RWPE2 (cell line): ENCODE measurements around the gene TRAF5.

Source experiments
- ATAC-seq: fragments of 200-7000 bp; cut with Tn5 transposase; 3 replicates; pipeline ENCODE4 v1.9.1; 2021; ENCODE audit warnings: low read depth
- DNase-seq: peaks from one replicate; pipeline ENCODE4 v3.0.0-alpha.2; 2020; ENCODE audit warnings: low spot score
- H3K27ac ChIP-seq: fragments of 450-650 bp; 2 replicates; pipeline ENCODE4 v1.5.1; 2017; ENCODE audit warnings: mild to moderate bottlenecking; ENCODE audit not compliant: poor library complexity, severe bottlenecking
- H3K27me3 ChIP-seq: fragments of 250-450 bp; sonication (Bioruptor Pico); 2 replicates; pipeline ENCODE4 v1.5.1; 2021; ENCODE audit warnings: mild to moderate bottlenecking, moderate library complexity; ENCODE audit not compliant: insufficient read depth, poor library complexity, severe bottlenecking
- H3K36me3 ChIP-seq: fragments of 250-450 bp; sonication (Bioruptor Pico); 2 replicates; pipeline ENCODE4 v1.5.1; 2020; ENCODE audit warnings: low read depth, mild to moderate bottlenecking, moderate library complexity
- H3K4me1 ChIP-seq: fragments of 250-450 bp; sonication (Bioruptor Pico); 2 replicates; pipeline ENCODE4 v1.5.1; 2021; ENCODE audit warnings: mild to moderate bottlenecking, moderate library complexity; ENCODE audit not compliant: insufficient read depth, poor library complexity, severe bottlenecking
- H3K4me3 ChIP-seq: fragments of 250-450 bp; sonication (Bioruptor Pico); 2 replicates; pipeline ENCODE4 v1.5.1; 2021; ENCODE audit warnings: mild to moderate bottlenecking, moderate library complexity; ENCODE audit not compliant: severe bottlenecking
- H3K9me3 ChIP-seq: fragments of 250-450 bp; sonication (Bioruptor Pico); 2 replicates; pipeline ENCODE4 v1.5.1; 2021; ENCODE audit warnings: mild to moderate bottlenecking, moderate library complexity; ENCODE audit not compliant: severe bottlenecking
- CTCF ChIP-seq: fragments of 450-650 bp; IDR thresholded peaks from one replicate; pipeline ENCODE4 v1.5.1; 2017; ENCODE audit warnings: mild to moderate bottlenecking, moderate library complexity; ENCODE audit not compliant: poor library complexity, severe bottlenecking

TRAF5 gene

GRCh38 chr1:211282023-211282373 is 44.6 kb upstream of the TRAF5 start:
- Histone ChIP-seq H3K27me3 (no peaks in the 10 kb centered on the region), H3K27ac (no peak overlapping the region), H3K36me3 (peaks cover 19% of the 10 kb centered on the region), H3K4me3 (no peak overlapping the region), H3K4me1 (no peaks in the 10 kb centered on the region), H3K9me3 (no peaks in the 10 kb centered on the region)
- no peak for ATAC-seq
- no peak for TF ChIP-seq CTCF
- no peak for DNase-seq

GRCh38 chr1:211285196-211285595 is 41.4 kb upstream of the TRAF5 start:
- Histone ChIP-seq H3K27ac (no peak overlapping the region), H3K4me1 (no peaks in the 10 kb centered on the region), H3K36me3 (peaks cover 16% of the 10 kb centered on the region), H3K27me3 (no peaks in the 10 kb centered on the region), H3K4me3 (no peak overlapping the region), H3K9me3 (no peaks in the 10 kb centered on the region)
- TF ChIP-seq CTCF = no peak
- ATAC-seq (no peak), DNase-seq (no peak)

- DNase-seq = no peak
- TF ChIP-seq CTCF = no peak
- Histone ChIP-seq H3K27me3 (no peaks in the 10 kb centered on the region), H3K4me1 (no peaks in the 10 kb centered on the region), H3K36me3 (peaks cover 22% of the 10 kb centered on the region), H3K27ac (no peak overlapping the region), H3K9me3 (no peaks in the 10 kb centered on the region), H3K4me3 (no peak overlapping the region)
- no peak for ATAC-seq
Measured at GRCh38 chr1:211287218-211287617, 39.4 kb upstream of the TRAF5 start.

- no peak for ATAC-seq
- no peaks in the 10 kb centered on the region for H3K9me3 ChIP-seq
Measured at GRCh38 chr1:211292411-211292810, 34.2 kb upstream of the TRAF5 start.

GRCh38 chr1:211296396-211296795 is 30.2 kb upstream of the TRAF5 start:
- ATAC-seq (no peak), DNase-seq (no peak)
- Histone ChIP-seq H3K4me1 (no peaks in the 10 kb centered on the region), H3K27ac (no peak overlapping the region), H3K4me3 (no peak overlapping the region), H3K27me3 (no peaks in the 10 kb centered on the region), H3K9me3 (no peaks in the 10 kb centered on the region), H3K36me3 (peaks cover 38% of the 10 kb centered on the region)
- no peak for TF ChIP-seq CTCF

More at GRCh38 chr1:211292411-211292810, 34.2 kb upstream of the TRAF5 start:
- no peak for TF ChIP-seq CTCF
- DNase-seq = no peak
- Histone ChIP-seq H3K4me3 (no peak overlapping the region), H3K4me1 (no peaks in the 10 kb centered on the region), H3K27ac (no peak overlapping the region), H3K27me3 (no peaks in the 10 kb centered on the region), H3K36me3 (peaks cover 47% of the 10 kb centered on the region)
